ENCODE data around the gene MPV17L.
"Not testable (repeated sequence)": the region's sequence is repeated elsewhere in the genome, so short reads cannot be mapped to it uniquely, and the experiment has no call there.

GRCh38 chr16:15409476-15409875 lies 13.9 kb downstream of the MPV17L start:
- TF ChIP-seq, protein P1, sequence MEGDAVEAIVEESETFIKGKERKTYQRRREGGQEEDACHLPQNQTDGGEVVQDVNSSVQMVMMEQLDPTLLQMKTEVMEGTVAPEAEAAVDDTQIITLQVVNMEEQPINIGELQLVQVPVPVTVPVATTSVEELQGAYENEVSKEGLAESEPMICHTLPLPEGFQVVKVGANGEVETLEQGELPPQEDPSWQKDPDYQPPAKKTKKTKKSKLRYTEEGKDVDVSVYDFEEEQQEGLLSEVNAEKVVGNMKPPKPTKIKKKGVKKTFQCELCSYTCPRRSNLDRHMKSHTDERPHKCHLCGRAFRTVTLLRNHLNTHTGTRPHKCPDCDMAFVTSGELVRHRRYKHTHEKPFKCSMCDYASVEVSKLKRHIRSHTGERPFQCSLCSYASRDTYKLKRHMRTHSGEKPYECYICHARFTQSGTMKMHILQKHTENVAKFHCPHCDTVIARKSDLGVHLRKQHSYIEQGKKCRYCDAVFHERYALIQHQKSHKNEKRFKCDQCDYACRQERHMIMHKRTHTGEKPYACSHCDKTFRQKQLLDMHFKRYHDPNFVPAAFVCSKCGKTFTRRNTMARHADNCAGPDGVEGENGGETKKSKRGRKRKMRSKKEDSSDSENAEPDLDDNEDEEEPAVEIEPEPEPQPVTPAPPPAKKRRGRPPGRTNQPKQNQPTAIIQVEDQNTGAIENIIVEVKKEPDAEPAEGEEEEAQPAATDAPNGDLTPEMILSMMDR (IDR thresholded peaks at IDR 0.05; ENCODE audit: low read length): not testable (repeated sequence)
- not testable (repeated sequence) for TF ChIP-seq EZH2 (optimal IDR thresholded peaks at IDR 0.05; ENCODE audit: low read depth, low read length)
